HepG2 (cell line): Measurements from ENCODE around the gene NME7. TPM values are rescaled to one million over a fixed set of nuclear protein-coding genes. Genes with fewer than 3 reads are reported as not detected.

Experiments used
- ATAC-seq: fragments of 200-7000 bp; cut with Tn5 transposase; 3 replicates; pipeline ENCODE4 v1.9.1; 2020; ENCODE audit warnings: mild to moderate bottlenecking, moderate library complexity
- BruUV-seq: library from RNA; stranded (reverse); fragments of 400-500 nt; replicated peaks from 2 replicates; lab custom pipeline; 2021; lab: Mats Ljungman, UMichigan
- CTCF ChIA-PET: fragments of 300-600 bp; formaldehyde crosslinking; extraction: SDS; loops from one replicate; lab custom pipeline; 2021; ENCODE audit warnings: low total read pairs, inconsistent platforms, low intra/inter-chr PET ratio; lab: Yijun Ruan, JAX
- POLR2A ChIA-PET: fragments of 350-600 bp; sonication (Branson Sonifier 250); formaldehyde crosslinking; loops from one replicate; lab custom pipeline; 2020; ENCODE audit warnings: antibody characterized with exemption, inconsistent platforms; lab: Yijun Ruan, JAX
- DNase-seq: peaks from one replicate; pipeline ENCODE4 v3.0.0-alpha.2; 2015; ENCODE audit warnings: low spot score
- FAIRE-seq: peaks from 3 replicates; lab custom pipeline; 2011; peaks lifted over from hg19 to GRCh38; lab: Jason Lieb, UNC
- H2AFZ ChIP-seq: one replicate; pipeline ENCODE4 v1.6.1; 2011; ENCODE audit warnings: low read length, inconsistent platforms
- H3K27ac ChIP-seq: fragments of 300-600 bp; 3 replicates; pipeline ENCODE4 v1.8.0; 2011; ENCODE audit warnings: mixed run types, mild to moderate bottlenecking, mixed read lengths, low read length, inconsistent platforms; ENCODE audit not compliant: insufficient read depth; ENCODE audit errors: extremely low read length
- H3K27me3 ChIP-seq, 2 experiments: fragments of 200-600 bp in 1 of 2; 2 replicates in 1 of 2; 3 replicates in 1 of 2; pipeline versions ENCODE4 v1.6.0 to v1.8.0; 2011; ENCODE audit warnings: low read length in 2 of 2, mild to moderate bottlenecking in 2 of 2, moderate library complexity in 2 of 2, inconsistent platforms in 1 of 2; ENCODE audit not compliant: insufficient read depth in 2 of 2, control insufficient read depth in 1 of 2
- H3K36me3 ChIP-seq, 2 experiments: fragments of 200-600 bp in 1 of 2; replicated peaks in 1 of 2; 2 replicates in 1 of 2; 3 replicates in 1 of 2; pipeline versions ENCODE4 v1.5.1 to v1.8.0; 2011; ENCODE audit warnings: low read length in 2 of 2, inconsistent platforms in 1 of 2; ENCODE audit not compliant: insufficient read depth in 2 of 2, control insufficient read depth in 1 of 2
- H3K4me1 ChIP-seq: 2 replicates; pipeline ENCODE4 v1.5.1; 2012; ENCODE audit warnings: low read length, inconsistent platforms; ENCODE audit not compliant: insufficient read depth
- H3K4me2 ChIP-seq: 2 replicates; pipeline ENCODE4 v1.6.0; 2011; ENCODE audit warnings: low read depth, low read length, inconsistent platforms
- H3K4me3 ChIP-seq, 3 experiments: fragments of 200-600 bp in 1 of 3; sonication (generic), shearing (Covaris generic) in 1 of 3; replicated peaks in 1 of 3; 2 replicates each; pipeline ENCODE4 v1.5.1; 2011 to 2016; ENCODE audit warnings: low read length in 3 of 3, inconsistent platforms in 2 of 3, low read depth in 2 of 3, mild to moderate bottlenecking in 2 of 3, control low read depth in 1 of 3, mixed read lengths in 1 of 3; ENCODE audit not compliant: insufficient read depth in 1 of 3
- H3K79me2 ChIP-seq: one replicate; pipeline ENCODE4 v1.6.1; 2011; ENCODE audit warnings: low read length, inconsistent platforms; ENCODE audit not compliant: insufficient read depth
- H3K9ac ChIP-seq: 2 replicates; pipeline ENCODE4 v1.6.0; 2011; ENCODE audit warnings: mild to moderate bottlenecking, low read depth, low read length, inconsistent platforms; ENCODE audit not compliant: insufficient read depth
- H3K9me3 ChIP-seq: 2 replicates; pipeline ENCODE4 v1.5.1; 2012; ENCODE audit warnings: mild to moderate bottlenecking, low read length
- H4K20me1 ChIP-seq: 2 replicates; pipeline ENCODE4 v1.6.0; 2011; ENCODE audit warnings: inconsistent platforms, mild to moderate bottlenecking, low read length, moderate library complexity; ENCODE audit not compliant: insufficient read depth
- BATF2 ChIP-seq: sonication (generic); formaldehyde crosslinking; IDR thresholded peaks from 2 replicates; pipeline ENCODE4 v1.8.0; 2022; ENCODE audit warnings: mild to moderate bottlenecking, missing genetic modification reagents, moderate library complexity
- BORCS8-MEF2B ChIP-seq: sonication (generic); formaldehyde crosslinking; IDR thresholded peaks from 2 replicates; pipeline ENCODE4 v1.8.0; 2022; ENCODE audit warnings: mild to moderate bottlenecking, missing genetic modification reagents
- CSRNP1 ChIP-seq: sonication (generic); formaldehyde crosslinking; IDR thresholded peaks from 2 replicates; pipeline ENCODE4 v1.8.1; 2023; ENCODE audit warnings: mild to moderate bottlenecking, missing genetic modification reagents
- RFX1 ChIP-seq: fragments of 450-650 bp; IDR thresholded peaks from 2 replicates; pipeline ENCODE4 v1.6.1; 2017
- RFX3 ChIP-seq: IDR thresholded peaks from 2 replicates; pipeline ENCODE4 v1.6.1; 2016; ENCODE audit warnings: missing biosample characterization, missing genetic modification reagents
- TBL1XR1 ChIP-seq: fragments of 150-350 bp; IDR thresholded peaks from 2 replicates; pipeline ENCODE4 v1.6.1; 2014; ENCODE audit warnings: borderline replicate concordance, low read length; ENCODE audit not compliant: partially characterized antibody
- ZNF34 ChIP-seq: sonication (generic); formaldehyde crosslinking; IDR thresholded peaks from 2 replicates; pipeline ENCODE4 v1.4.0; 2020; ENCODE audit warnings: mild to moderate bottlenecking, missing genetic modification reagents, borderline replicate concordance
- ZNF441 ChIP-seq: sonication (generic); formaldehyde crosslinking; IDR thresholded peaks from 2 replicates; pipeline ENCODE4 v1.7.0; 2021; ENCODE audit warnings: missing genetic modification reagents, borderline replicate concordance
- ZNF770 ChIP-seq: sonication (generic); formaldehyde crosslinking; IDR thresholded peaks from 2 replicates; pipeline ENCODE4 v1.5.0; 2020; ENCODE audit warnings: mild to moderate bottlenecking, missing genetic modification reagents
- ZSCAN9 ChIP-seq: IDR thresholded peaks from 2 replicates; pipeline ENCODE4 v1.6.1; 2016; ENCODE audit warnings: borderline replicate concordance
- WGBS: methylation state at CpG from one replicate; pipeline ENCODE4 v1.1.6; 2017; ENCODE audit warnings: low lambda C conversion rate; 5-methylcytosine and 5-hydroxymethylcytosine counted together
- in situ Hi-C: cut with HindIII; loops from 2 replicates; pipeline ENCODE4 v1.10.0; 2017; ENCODE audit warnings: low pct_unique_long_range_greater_than_20kb; ENCODE audit not compliant: extremely low pct_ligation_motif_present
- intact Hi-C: fragments of 100-400 bp; cut with micrococcal nuclease; formaldehyde crosslinking; loops from one replicate; pipeline ENCODE4 v1.10.0; 2022; ENCODE audit not compliant: unreplicated experiment
- polyA plus RNA-seq, 8 experiments: library from polyadenylated mRNA; depleted of rRNA in 3 of 8; stranded (reverse) in 7 of 8; unstranded in 1 of 8; fragments of >200 nt; fragmentation: Illumina TruSeq in 4 of 8; extraction: Trizol in 4 of 8; gene quantifications; 2 replicates each; pipeline versions ENCODE4 v1.2.1 to v1.2.3, GENCODE V29; 2011 to 2016; ENCODE audit warnings: low read depth in 4 of 8, missing spikeins in 1 of 8, mixed read lengths in 1 of 8; ENCODE audit not compliant: insufficient read depth in 1 of 8
- total RNA-seq, 5 experiments: library from RNA; depleted of rRNA; stranded (reverse); fragments of >200 nt; fragmentation: Illumina TruSeq; extraction: Trizol; gene quantifications; 2 replicates each; pipeline ENCODE4 v1.2.3, GENCODE V29; 2016; ENCODE audit warnings: low read depth in 1 of 5
- TF ChIP-seq, protein P1 (sequence below): sonication (generic); formaldehyde crosslinking; IDR thresholded peaks from 2 replicates; pipeline ENCODE4 v1.4.0; 2020; ENCODE audit warnings: mild to moderate bottlenecking, missing genetic modification reagents, borderline replicate concordance
- TF ChIP-seq, protein P2 (sequence below): sonication (generic); formaldehyde crosslinking; conservative IDR thresholded peaks from 2 replicates; pipeline ENCODE4 v1.8.0; 2022; ENCODE audit warnings: missing genetic modification reagents

The NME7 gene
- total and polyA plus RNA-seq, 2 of the 13 experiments (the other 11 are each of a cell fraction or from before 2014, with no cell fraction given): 9.4 to 22.5 TPM

DNA sequence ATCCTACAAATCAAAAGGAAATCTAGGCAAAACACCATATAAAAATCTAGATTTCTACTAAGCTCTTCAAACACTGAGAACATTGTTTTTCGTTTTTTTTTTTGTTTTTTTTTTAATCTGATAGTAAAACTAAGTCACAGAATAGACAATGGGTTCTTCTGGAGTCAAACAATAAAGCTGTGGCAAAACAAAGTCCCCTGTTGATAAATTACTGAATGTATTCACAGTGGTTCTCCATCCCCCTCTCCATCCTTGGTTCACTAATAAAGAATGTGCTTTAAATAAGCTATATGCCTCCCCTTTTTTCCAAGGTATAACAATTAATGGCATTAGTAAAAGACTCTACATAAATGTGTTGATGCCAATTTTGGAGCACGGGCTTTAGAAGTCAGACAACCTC, 277.8 kb downstream of the NME7 start:
- Histone ChIP-seq H3K9ac (no peak overlapping the region), H3K27ac (no peak overlapping the region), H3K27me3 (no peaks in the 10 kb centered on the region; a peak in 1 of 5 replicates), H3K9me3 (no peaks in the 10 kb centered on the region), H3K4me1 (peaks cover 42% of the 10 kb centered on the region), H3K36me3 (no peaks in the 10 kb centered on the region), H2AFZ (no peak overlapping the region), H3K79me2 (no peaks in the 10 kb centered on the region), H4K20me1 (no peaks in the 10 kb centered on the region), H3K4me3 (no peak overlapping the region), H3K4me2 (no peak overlapping the region)
- WGBS: 47% methylated on average over 2 of the region's 2 CpGs
- BruUV-seq: no TSS peak
- ChIA-PET CTCF (no interaction called here), POLR2A (no interaction called here)
- ATAC-seq (no peak), FAIRE-seq (no peak), DNase-seq (no peak)
- TF ChIP-seq, protein P1, sequence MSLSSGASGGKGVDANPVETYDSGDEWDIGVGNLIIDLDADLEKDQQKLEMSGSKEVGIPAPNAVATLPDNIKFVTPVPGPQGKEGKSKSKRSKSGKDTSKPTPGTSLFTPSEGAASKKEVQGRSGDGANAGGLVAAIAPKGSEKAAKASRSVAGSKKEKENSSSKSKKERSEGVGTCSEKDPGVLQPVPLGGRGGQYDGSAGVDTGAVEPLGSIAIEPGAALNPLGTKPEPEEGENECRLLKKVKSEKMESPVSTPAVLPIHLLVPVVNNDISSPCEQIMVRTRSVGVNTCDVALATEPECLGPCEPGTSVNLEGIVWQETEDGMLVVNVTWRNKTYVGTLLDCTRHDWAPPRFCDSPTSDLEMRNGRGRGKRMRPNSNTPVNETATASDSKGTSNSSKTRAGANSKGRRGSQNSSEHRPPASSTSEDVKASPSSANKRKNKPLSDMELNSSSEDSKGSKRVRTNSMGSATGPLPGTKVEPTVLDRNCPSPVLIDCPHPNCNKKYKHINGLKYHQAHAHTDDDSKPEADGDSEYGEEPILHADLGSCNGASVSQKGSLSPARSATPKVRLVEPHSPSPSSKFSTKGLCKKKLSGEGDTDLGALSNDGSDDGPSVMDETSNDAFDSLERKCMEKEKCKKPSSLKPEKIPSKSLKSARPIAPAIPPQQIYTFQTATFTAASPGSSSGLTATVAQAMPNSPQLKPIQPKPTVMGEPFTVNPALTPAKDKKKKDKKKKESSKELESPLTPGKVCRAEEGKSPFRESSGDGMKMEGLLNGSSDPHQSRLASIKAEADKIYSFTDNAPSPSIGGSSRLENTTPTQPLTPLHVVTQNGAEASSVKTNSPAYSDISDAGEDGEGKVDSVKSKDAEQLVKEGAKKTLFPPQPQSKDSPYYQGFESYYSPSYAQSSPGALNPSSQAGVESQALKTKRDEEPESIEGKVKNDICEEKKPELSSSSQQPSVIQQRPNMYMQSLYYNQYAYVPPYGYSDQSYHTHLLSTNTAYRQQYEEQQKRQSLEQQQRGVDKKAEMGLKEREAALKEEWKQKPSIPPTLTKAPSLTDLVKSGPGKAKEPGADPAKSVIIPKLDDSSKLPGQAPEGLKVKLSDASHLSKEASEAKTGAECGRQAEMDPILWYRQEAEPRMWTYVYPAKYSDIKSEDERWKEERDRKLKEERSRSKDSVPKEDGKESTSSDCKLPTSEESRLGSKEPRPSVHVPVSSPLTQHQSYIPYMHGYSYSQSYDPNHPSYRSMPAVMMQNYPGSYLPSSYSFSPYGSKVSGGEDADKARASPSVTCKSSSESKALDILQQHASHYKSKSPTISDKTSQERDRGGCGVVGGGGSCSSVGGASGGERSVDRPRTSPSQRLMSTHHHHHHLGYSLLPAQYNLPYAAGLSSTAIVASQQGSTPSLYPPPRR (CRISPR knock-in tag): no peak
- TF ChIP-seq BATF2 (no peak), RFX1 (no peak), RFX3 (CRISPR knock-in tag) (no peak), BORCS8-MEF2B (CRISPR knock-in tag) (no peak), ZNF770 (CRISPR knock-in tag) (no peak), ZNF34 (no peak), ZNF441 (no peak), CSRNP1 (CRISPR knock-in tag) (no peak), TBL1XR1 (no peak), ZSCAN9 (no peak)
- TF ChIP-seq, protein P2, sequence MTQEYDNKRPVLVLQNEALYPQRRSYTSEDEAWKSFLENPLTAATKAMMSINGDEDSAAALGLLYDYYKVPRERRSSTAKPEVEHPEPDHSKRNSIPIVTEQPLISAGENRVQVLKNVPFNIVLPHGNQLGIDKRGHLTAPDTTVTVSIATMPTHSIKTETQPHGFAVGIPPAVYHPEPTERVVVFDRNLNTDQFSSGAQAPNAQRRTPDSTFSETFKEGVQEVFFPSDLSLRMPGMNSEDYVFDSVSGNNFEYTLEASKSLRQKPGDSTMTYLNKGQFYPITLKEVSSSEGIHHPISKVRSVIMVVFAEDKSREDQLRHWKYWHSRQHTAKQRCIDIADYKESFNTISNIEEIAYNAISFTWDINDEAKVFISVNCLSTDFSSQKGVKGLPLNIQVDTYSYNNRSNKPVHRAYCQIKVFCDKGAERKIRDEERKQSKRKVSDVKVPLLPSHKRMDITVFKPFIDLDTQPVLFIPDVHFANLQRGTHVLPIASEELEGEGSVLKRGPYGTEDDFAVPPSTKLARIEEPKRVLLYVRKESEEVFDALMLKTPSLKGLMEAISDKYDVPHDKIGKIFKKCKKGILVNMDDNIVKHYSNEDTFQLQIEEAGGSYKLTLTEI (CRISPR knock-in tag): no peak
- in situ Hi-C loops (no loop called here), intact Hi-C loops (no loop called here)
